GM23338 (cell line): ENCODE data around the gene MLX. TPM values are rescaled to one million over a fixed set of nuclear protein-coding genes. Genes with fewer than 3 reads are reported as not detected.

Experiments used
- ATAC-seq: fragments of 200-7000 bp; cut with Tn5 transposase; 3 replicates; pipeline ENCODE4 v1.9.1; 2020
- DNase-seq: peaks from one replicate; pipeline ENCODE4 v3.0.0-alpha.2; 2015; ENCODE audit warnings: low spot score
- H2AFZ ChIP-seq: fragments of 200-600 bp; sonication (generic); 2 replicates; pipeline ENCODE4 v1.8.0; 2016; ENCODE audit warnings: antibody characterized with exemption, mild to moderate bottlenecking, moderate library complexity
- H3F3A ChIP-seq: fragments of 200-600 bp; sonication (generic); replicated peaks from 2 replicates; pipeline ENCODE4 v1.8.0; 2017; ENCODE audit warnings: antibody characterized with exemption, mixed run types, low read depth
- H3K27ac ChIP-seq: fragments of 200-600 bp; sonication (generic); 2 replicates; pipeline ENCODE4 v1.6.1; 2016; ENCODE audit warnings: low read depth
- H3K27me3 ChIP-seq: fragments of 200-600 bp; sonication (generic); 2 replicates; pipeline ENCODE4 v1.8.0; 2016; ENCODE audit warnings: mild to moderate bottlenecking, mixed run types, moderate library complexity; ENCODE audit not compliant: insufficient read depth
- H3K36me3 ChIP-seq: fragments of 200-600 bp; sonication (generic); 2 replicates; pipeline ENCODE4 v1.8.0; 2016; ENCODE audit warnings: mild to moderate bottlenecking; ENCODE audit not compliant: insufficient read depth
- H3K4me1 ChIP-seq: fragments of 200-600 bp; sonication (generic); 2 replicates; pipeline ENCODE4 v1.8.0; 2016; ENCODE audit warnings: mild to moderate bottlenecking, moderate library complexity; ENCODE audit not compliant: insufficient read depth
- H3K4me2 ChIP-seq: fragments of 200-600 bp; sonication (generic); 2 replicates; pipeline ENCODE4 v1.7.1; 2017; ENCODE audit warnings: mixed run types
- H3K4me3 ChIP-seq: fragments of 200-600 bp; sonication (generic); 2 replicates; pipeline ENCODE4 v1.6.1; 2016; ENCODE audit warnings: mixed run types
- H3K79me2 ChIP-seq: fragments of 200-600 bp; sonication (generic); replicated peaks from 2 replicates; pipeline ENCODE4 v1.8.0; 2017; ENCODE audit warnings: mild to moderate bottlenecking; ENCODE audit not compliant: insufficient read depth
- H3K9me2 ChIP-seq: fragments of 200-600 bp; sonication (generic); 2 replicates; pipeline ENCODE4 v1.8.0; 2017; ENCODE audit not compliant: insufficient read depth
- H4K20me1 ChIP-seq: fragments of 200-600 bp; sonication (generic); replicated peaks from 2 replicates; pipeline ENCODE4 v1.8.0; 2017; ENCODE audit warnings: mild to moderate bottlenecking; ENCODE audit not compliant: insufficient read depth
- H3K27ac Mint-ChIP-seq: 2 replicates; pipeline ENCODE4 v1.8.0; 2020; ENCODE audit warnings: inconsistent platforms, mild to moderate bottlenecking, moderate library complexity, mixed read lengths
- H3K27me3 Mint-ChIP-seq: 3 replicates; pipeline ENCODE4 v1.8.0; 2022; ENCODE audit warnings: low read depth, mild to moderate bottlenecking, moderate library complexity, mixed read lengths, inconsistent platforms; ENCODE audit not compliant: insufficient read depth, poor library complexity
- H3K36me3 Mint-ChIP-seq: 3 replicates; pipeline ENCODE4 v1.8.0; 2021; ENCODE audit warnings: low read depth, mild to moderate bottlenecking, inconsistent platforms, moderate library complexity, mixed read lengths
- H3K4me1 Mint-ChIP-seq: 3 replicates; pipeline ENCODE4 v1.8.0; 2020; ENCODE audit warnings: mild to moderate bottlenecking, inconsistent platforms, mixed read lengths
- H3K4me3 Mint-ChIP-seq: 3 replicates; pipeline ENCODE4 v1.8.0; 2021; ENCODE audit warnings: moderate library complexity, mild to moderate bottlenecking, inconsistent platforms, mixed read lengths
- H3K9me3 Mint-ChIP-seq: 3 replicates; pipeline ENCODE4 v1.8.0; 2020; ENCODE audit warnings: moderate library complexity, mild to moderate bottlenecking, inconsistent platforms, mixed read lengths
- CREB1 ChIP-seq: fragments of 250-450 bp; sonication (Bioruptor Pico); IDR thresholded peaks from 2 replicates; pipeline ENCODE4 v1.5.0; 2020; ENCODE audit warnings: low read depth, mild to moderate bottlenecking, moderate library complexity
- CTCF ChIP-seq, 2 experiments: fragments of 200-600 bp in 1 of 2; sonication (generic) in 1 of 2; conservative IDR thresholded peaks; 2 replicates each; pipeline versions ENCODE4 v1.5.1 to v1.6.1; 2016 to 2017; ENCODE audit warnings: antibody characterized with exemption in 2 of 2, low read depth in 2 of 2, mild to moderate bottlenecking in 2 of 2, moderate library complexity in 1 of 2
- ETS1 ChIP-seq: IDR thresholded peaks from 2 replicates; pipeline ENCODE4 v1.6.1; 2016; ENCODE audit warnings: antibody characterized with exemption
- EZH2 ChIP-seq: fragments of 200-600 bp; sonication (generic); IDR thresholded peaks from one replicate; pipeline ENCODE4 v1.8.0; 2017; ENCODE audit warnings: antibody characterized with exemption, mild to moderate bottlenecking, low read depth; ENCODE audit not compliant: unreplicated experiment
- EZH2phosphoT487 ChIP-seq: fragments of 200-600 bp; sonication (generic); IDR thresholded peaks from one replicate; pipeline ENCODE4 v1.8.1; 2018; ENCODE audit warnings: antibody characterized with exemption; ENCODE audit not compliant: unreplicated experiment
- JUNB ChIP-seq: IDR thresholded peaks from one replicate; pipeline ENCODE4 v1.6.1; 2016; ENCODE audit warnings: antibody characterized with exemption; ENCODE audit not compliant: unreplicated experiment
- NANOG ChIP-seq: IDR thresholded peaks from 2 replicates; pipeline ENCODE4 v1.6.1; 2016; ENCODE audit warnings: antibody characterized with exemption, borderline replicate concordance
- POLR2AphosphoS5 ChIP-seq: IDR thresholded peaks from 2 replicates; pipeline ENCODE4 v1.6.1; 2016; ENCODE audit warnings: antibody characterized with exemption, low read depth
- STAT1 ChIP-seq: IDR thresholded peaks from one replicate; pipeline ENCODE4 v1.6.1; 2016; ENCODE audit warnings: antibody characterized with exemption; ENCODE audit not compliant: unreplicated experiment
- ZNF114 ChIP-seq: fragments of 250-450 bp; sonication (Bioruptor Pico); IDR thresholded peaks from 2 replicates; pipeline ENCODE4 v1.5.0; 2020; ENCODE audit warnings: mild to moderate bottlenecking, moderate library complexity
- ZNF331 ChIP-seq: fragments of 250-450 bp; sonication (Bioruptor Pico); IDR thresholded peaks from 2 replicates; pipeline ENCODE4 v1.5.0; 2020; ENCODE audit warnings: low read depth, mild to moderate bottlenecking, moderate library complexity
- polyA plus RNA-seq: library from polyadenylated mRNA; unstranded; fragments of >200 nt; fragmentation: Nextera tagmentation; extraction: Ambion mirVana; gene quantifications from 2 replicates; pipeline ENCODE4 v1.2.1, GENCODE V29; 2016
- total RNA-seq: library from RNA; depleted of rRNA; stranded (reverse); fragments of >200 nt; shearing (Covaris generic); gene quantifications from 2 replicates; pipeline ENCODE4 v1.2.3, GENCODE V29; 2014

Gene MLX
- total and polyA plus RNA-seq, 2 experiments from 2014 or later, result 33.2 to 34.1 TPM

GRCh38 chr17:42578282-42578869 lies 11.5 kb downstream of the MLX start:
- Histone ChIP-seq H3K36me3 (peaks cover 25% of the 10 kb centered on the region), H3K9me2 (no peaks in the 10 kb centered on the region), H3K27me3 (no peaks in the 10 kb centered on the region), H3F3A (peaks cover 34% of the 10 kb centered on the region), H3K27ac (peak overlapping the region; percentile 79; the same call in 1 of the 2 replicates), H3K4me1 (peaks cover 8% of the 10 kb centered on the region), H4K20me1 (peaks cover 10% of the 10 kb centered on the region; the same call in 1 of the 2 replicates), H3K4me2 (peak overlapping the region; percentile 85), H3K79me2 (peaks cover 17% of the 10 kb centered on the region), H3K4me3 (peak overlapping the region; percentile 86), H2AFZ (no peak overlapping the region; the same call in 1 of the 2 replicates)
- Mint-ChIP-seq H3K36me3 (peaks cover 55% of the 10 kb centered on the region), H3K27ac (peak overlapping the region; percentile 93), H3K4me1 (peaks cover 21% of the 10 kb centered on the region), H3K9me3 (no peaks in the 10 kb centered on the region), H3K4me3 (peak overlapping the region; percentile 93), H3K27me3 (peaks cover 14% of the 10 kb centered on the region)
- ATAC-seq, result peak; percentile 83
- peak; percentile 96 for DNase-seq
- TF ChIP-seq CREB1 (CRISPR knock-in tag) (0 out of 2 replicates have a peak, but pooled peaks have one; percentile 37), STAT1 (no peak), CTCF (conservative IDR thresholded peaks at IDR 0.05; ENCODE audit: low read depth in 2 of 2) (peak; percentile 73 to 85), ZNF114 (CRISPR knock-in tag) (no peak)

GRCh38 chr17:42579794-42580551 lies 13.1 kb downstream of the MLX start:
- peaks cover 16% of the 10 kb centered on the region for H3K36me3 ChIP-seq
- peaks cover 21% of the 10 kb centered on the region for H3K4me1 Mint-ChIP-seq

GRCh38 chr17:42581744-42582270 lies 14.9 kb downstream of the MLX start:
- H3K9me3 Mint-ChIP-seq, result no peaks in the 10 kb centered on the region
- peaks cover 48% of the 10 kb centered on the region for H3K36me3 Mint-ChIP-seq
- Histone ChIP-seq H2AFZ (no peak overlapping the region), H3K27me3 (no peaks in the 10 kb centered on the region), H3K27ac (no peak overlapping the region), H3K79me2 (peaks cover 2% of the 10 kb centered on the region), H3K36me3 (peaks cover 22% of the 10 kb centered on the region), H4K20me1 (0 out of 2 replicates have a peak, but pooled peaks cover 6% of the 10 kb centered on the region), H3F3A (peaks cover 12% of the 10 kb centered on the region; the same call in 1 of the 2 replicates), H3K4me3 (no peak overlapping the region), H3K9me2 (no peaks in the 10 kb centered on the region), H3K4me1 (peaks cover 2% of the 10 kb centered on the region), H3K4me2 (no peak overlapping the region)
- H3K27ac Mint-ChIP-seq, result no peak overlapping the region
- peaks cover 9% of the 10 kb centered on the region; the same call in 2 of the 3 replicates for H3K4me1 Mint-ChIP-seq
- ATAC-seq, result no peak
- H3K4me3 Mint-ChIP-seq, result no peak overlapping the region
- no peak for DNase-seq
- TF ChIP-seq EZH2, result no peak
- no peak for TF ChIP-seq POLR2AphosphoS5
- TF ChIP-seq ZNF114 (CRISPR knock-in tag), result no peak
- no peak for TF ChIP-seq ZNF331 (CRISPR knock-in tag)
- TF ChIP-seq NANOG, result no peak
- TF ChIP-seq EZH2phosphoT487, result no peak
- TF ChIP-seq JUNB, result no peak
- TF ChIP-seq CREB1 (CRISPR knock-in tag), result no peak
- TF ChIP-seq ETS1, result no peak
- peaks cover 14% of the 10 kb centered on the region for H3K27me3 Mint-ChIP-seq

More at GRCh38 chr17:42579794-42580551, 13.1 kb downstream of the MLX start:
- no peaks in the 10 kb centered on the region for H3K27me3 ChIP-seq
- H3K9me2 ChIP-seq, result no peaks in the 10 kb centered on the region
- H3K36me3 Mint-ChIP-seq, result peaks cover 58% of the 10 kb centered on the region
- no peak for ATAC-seq
- no peak for DNase-seq
- TF ChIP-seq NANOG, result no peak
- H3K27me3 Mint-ChIP-seq, result peaks cover 14% of the 10 kb centered on the region
- peaks cover 8% of the 10 kb centered on the region for H3K4me1 ChIP-seq
- H3K27ac ChIP-seq, result no peak overlapping the region
- peak overlapping the region; percentile 26; the same call in 1 of the 3 replicates for H3K4me3 Mint-ChIP-seq
- 0 out of 2 replicates have a peak, but pooled peaks cover 10% of the 10 kb centered on the region for H4K20me1 ChIP-seq
- H2AFZ ChIP-seq, result no peak overlapping the region
- H3F3A ChIP-seq, result peaks cover 21% of the 10 kb centered on the region
- peaks cover 17% of the 10 kb centered on the region for H3K79me2 ChIP-seq
- H3K4me3 ChIP-seq, result no peak overlapping the region
- peak overlapping the region; percentile 33; the same call in 1 of the 2 replicates for H3K27ac Mint-ChIP-seq
- H3K9me3 Mint-ChIP-seq, result no peaks in the 10 kb centered on the region
- H3K4me2 ChIP-seq, result no peak overlapping the region
